HG02981 (cell line): ENCODE results near the gene C9orf72.

ENCODE experiments used
- ATAC-seq: cut with Tn5 transposase; IDR thresholded peaks from one replicate; pipeline ENCODE4 v1.9.1; 2021; ENCODE audit warnings: mild to moderate bottlenecking, moderate library complexity; ENCODE audit not compliant: unreplicated experiment

C9orf72 gene

GRCh38 chr9:27540502-27540901 lies 32.8 kb downstream of the C9orf72 start:
- ATAC-seq: no peak

DNA sequence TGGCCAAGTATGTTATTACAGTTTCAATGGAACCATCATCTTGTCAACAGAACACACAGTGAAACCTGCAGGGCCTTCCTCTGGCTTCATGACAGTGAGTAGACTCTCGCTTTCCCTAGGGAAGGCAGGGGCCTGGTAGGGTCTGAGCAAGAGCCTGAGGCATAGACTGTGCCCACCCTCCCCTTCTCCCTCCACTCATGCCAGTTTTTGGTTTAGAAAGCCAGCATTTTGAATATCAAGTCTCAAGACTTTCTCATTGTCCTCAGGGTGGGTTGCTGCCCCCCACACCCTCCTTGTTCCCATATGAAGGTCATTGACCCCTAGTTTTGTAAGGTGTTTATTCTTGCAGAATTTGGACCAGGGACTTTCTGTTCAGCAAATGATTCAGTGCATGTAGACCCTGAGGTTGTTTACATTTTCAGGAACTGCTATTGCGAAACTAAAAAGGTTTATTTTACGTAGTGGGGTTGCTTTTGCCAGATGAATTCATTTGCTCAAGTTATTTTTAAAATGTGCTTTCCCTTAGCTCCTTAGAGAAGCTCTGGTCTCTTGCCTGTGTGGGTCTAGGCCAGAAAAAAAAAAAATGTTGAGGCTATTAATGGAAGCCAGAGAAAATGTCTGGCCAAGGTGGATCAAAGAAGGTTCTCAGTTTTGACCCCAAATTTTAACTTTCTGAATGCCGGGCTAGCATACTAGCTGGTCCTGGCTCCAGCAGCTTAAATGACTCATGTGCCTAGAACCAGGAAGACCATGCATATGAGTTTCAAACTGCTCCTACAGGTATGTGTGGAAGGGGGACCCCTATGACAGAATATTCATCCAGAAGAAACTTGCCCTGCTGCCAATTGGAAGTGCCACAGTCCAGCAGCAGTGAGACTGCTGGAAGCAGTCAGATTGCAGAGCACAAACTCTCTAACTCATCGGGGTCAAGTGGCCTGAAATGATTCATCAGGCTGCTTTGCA lies 33.5 kb downstream of the C9orf72 start:
- ATAC-seq: no peak

GRCh38 chr9:27538647-27539046 lies 34.6 kb downstream of the C9orf72 start:
- peak; percentile 55 for ATAC-seq

DNA sequence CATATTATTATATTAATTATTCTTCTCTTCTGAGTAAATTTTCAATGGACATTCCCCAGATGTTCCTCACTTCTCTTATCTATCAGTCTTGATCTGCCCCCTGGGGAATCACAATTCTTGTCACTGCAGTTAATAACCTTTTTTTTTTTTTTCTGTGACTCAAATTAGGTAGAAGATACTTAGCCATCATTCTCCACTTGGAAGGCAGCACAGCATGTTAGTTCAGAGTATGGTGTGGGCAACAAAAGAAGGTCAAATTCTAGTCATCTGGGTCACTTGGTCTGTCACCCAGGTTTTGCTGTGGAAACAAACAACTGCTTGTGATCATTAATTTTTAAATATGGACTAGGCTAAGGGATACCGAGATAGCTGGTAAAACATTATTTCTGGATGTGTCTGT lies 35.5 kb downstream of the C9orf72 start:
- no peak for ATAC-seq

DNA sequence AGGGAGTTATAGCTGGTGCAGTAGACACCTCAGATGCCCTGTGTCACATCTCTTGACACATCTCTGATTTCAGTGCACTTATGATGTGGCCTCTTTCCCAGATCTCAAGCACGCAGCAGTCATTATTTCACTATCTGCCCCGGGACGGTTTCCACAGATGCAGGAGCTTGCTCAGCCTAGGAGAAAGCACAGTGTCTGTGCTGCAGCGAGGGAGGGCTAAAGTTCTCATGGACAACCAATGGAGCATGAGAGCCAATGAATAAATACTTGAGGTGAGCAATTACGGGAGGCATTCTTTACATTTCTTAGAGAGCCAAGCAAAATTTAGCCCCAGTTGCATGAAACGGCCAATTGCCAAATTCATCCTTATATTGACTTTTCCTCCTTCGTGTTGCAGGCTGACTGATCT lies 36.2 kb downstream of the C9orf72 start:
- ATAC-seq: no peak

GRCh38 chr9:27536168-27536567 lies 37.1 kb downstream of the C9orf72 start:
- no peak for ATAC-seq

DNA sequence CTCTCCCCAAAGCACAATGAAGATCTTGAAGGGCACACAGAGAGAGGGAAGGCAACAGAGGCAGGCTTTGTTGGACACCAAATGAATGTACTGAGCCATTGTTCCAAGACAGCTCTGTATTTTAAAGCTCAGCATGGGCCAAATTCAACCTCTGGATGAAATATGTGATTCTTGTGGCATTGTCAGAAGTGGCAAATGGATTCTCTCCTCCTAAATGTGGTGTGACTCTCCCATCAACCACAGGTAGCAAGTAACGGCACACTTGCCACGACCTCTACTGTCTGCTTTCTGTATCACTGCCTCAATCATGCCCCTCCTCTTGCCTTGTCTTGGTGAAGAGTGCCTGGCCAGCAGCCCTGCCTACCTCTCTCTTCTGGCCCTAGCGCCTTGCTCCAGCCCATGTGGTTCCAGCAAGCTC lies 37.6 kb downstream of the C9orf72 start:
- ATAC-seq: no peak

- ATAC-seq: no peak
Observed at GRCh38 chr9:27534658-27535209, 38.5 kb downstream of the C9orf72 start.

DNA sequence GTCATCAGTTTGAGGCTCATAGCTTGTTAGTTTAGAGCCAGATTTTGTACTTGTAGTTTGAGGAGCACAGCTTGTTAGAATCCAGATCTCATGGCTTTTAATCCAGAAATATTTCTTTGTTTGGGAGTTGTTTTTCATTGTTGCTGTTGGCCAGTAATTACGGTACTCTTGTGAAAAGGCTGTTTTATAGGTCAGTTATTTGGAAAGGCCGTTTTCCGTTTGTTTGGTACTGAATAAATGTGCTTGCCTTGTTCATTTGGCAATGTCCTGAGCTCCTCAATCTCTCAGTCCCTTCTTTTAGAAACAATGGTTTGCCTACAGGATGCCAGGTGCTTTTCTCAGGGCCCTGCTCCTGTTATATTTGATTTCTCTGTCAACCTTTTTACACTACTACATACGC lies 39.1 kb downstream of the C9orf72 start:
- ATAC-seq: no peak

- ATAC-seq: no peak
Observed at GRCh38 chr9:27533311-27533710, 40.0 kb downstream of the C9orf72 start.

GRCh38 chr9:27532046-27532445 lies 41.2 kb downstream of the C9orf72 start:
- no peak for ATAC-seq

GRCh38 chr9:27530915-27531755 lies 42.1 kb downstream of the C9orf72 start:
- no peak for ATAC-seq

GRCh38 chr9:27529316-27530278 lies 43.7 kb downstream of the C9orf72 start, which contains the start of gene MOB3B:
MOB3B (minus strand) TSS chr9:27529814; CDS start chr9:27455550, 74,264 bp downstream.
- peak; percentile 66 for ATAC-seq

DNA sequence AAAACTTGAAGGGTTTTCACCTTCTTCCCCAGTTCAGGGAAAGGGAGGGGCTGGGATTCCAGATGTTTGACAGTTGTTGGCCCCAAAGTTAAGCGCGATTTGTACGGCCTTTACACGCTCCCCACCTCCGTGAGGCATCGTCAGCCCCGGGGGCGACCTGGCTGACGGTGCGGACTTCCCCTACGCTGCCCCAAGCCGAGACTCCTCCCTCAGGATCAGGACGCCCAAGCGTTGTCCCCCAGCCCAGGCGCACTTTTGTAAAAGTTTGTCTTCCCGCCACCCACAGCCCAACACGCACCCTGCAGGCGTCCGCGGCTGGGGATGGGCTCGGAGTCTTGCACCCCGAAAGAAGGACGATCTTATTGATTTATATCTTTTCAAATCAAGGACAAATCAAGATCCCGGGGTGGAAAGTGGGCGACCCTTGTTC lies 44.4 kb downstream of the C9orf72 start:
- ATAC-seq: peak; percentile 43

DNA sequence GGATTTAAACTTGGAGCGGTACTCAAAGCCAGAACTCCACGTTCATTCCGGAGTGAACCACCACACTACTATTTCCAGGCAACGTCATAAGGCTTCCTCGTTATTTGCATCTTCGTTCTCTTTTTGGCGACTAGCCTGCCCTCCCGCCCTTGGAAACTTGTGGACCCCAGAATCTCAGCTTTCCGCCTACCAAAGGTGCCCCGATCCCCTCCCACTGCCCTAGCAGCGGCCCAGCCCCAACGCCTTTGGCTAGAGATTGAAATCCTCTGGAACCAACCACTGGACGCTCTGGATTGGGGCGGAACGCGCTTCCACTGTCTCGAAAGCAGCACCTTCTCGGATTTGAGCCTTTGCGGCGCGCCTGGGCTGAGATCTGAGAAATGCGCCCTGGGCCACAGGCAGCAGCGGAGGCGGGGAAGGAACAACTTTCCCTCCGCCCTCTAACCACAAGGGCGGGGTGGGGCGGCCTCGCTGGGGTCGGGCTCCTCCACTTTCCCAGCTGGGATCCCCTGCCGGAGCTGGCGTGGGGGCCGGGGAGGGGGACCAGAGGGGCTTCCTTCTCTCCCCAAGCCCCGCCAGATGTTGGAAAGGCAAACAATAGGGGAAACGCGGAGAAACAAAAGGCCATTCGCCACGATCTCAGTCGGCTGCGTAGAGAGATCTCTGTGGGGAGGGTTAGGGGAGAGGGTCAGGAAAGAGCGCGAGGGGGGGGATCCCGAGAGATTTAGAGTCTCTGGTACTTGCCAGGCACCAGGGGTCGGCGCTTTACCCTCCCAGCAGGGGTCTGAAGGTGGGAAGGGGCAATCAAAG lies 45.0 kb downstream of the C9orf72 start:
- peak; percentile 49 for ATAC-seq

DNA sequence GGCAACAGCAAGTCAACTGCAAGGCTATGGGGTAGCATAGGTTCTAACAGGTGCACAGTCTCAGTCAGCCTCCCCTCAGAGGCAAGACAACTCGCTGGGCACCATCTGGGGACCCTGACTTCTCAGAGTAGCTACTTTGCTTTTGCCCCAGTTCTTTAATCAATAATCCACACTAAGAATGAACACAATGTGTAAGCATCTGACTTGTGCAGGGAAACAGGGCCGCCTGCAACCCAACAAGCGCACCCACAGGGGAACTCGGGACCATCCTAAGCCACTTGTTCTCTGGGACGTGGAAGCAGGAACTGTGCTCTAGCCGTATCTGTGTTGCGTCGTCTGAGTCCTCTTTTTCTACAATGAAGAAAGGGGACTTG lies 45.6 kb downstream of the C9orf72 start:
- no peak for ATAC-seq

DNA sequence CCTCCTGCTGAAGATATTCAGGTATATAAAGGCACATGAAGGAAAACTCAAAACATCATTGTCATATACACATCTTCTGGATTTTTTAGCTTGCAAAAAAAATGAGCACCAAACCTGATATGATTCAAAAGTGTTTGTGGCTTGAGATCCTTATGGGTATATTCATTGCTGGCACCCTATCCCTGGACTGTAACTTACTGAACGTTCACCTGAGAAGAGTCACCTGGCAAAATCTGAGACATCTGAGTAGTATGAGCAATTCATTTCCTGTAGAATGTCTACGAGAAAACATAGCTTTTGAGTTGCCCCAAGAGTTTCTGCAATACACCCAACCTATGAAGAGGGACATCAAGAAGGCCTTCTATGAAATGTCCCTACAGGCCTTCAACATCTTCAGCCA lies 49.0 kb downstream of the C9orf72 start, which contains the start of gene IFNK:
Gene IFNK (plus strand): TSS at position 55 of the 400 bp plus-strand sequence. CDS start 47 bp downstream, at position 102.
- no peak for ATAC-seq

DNA sequence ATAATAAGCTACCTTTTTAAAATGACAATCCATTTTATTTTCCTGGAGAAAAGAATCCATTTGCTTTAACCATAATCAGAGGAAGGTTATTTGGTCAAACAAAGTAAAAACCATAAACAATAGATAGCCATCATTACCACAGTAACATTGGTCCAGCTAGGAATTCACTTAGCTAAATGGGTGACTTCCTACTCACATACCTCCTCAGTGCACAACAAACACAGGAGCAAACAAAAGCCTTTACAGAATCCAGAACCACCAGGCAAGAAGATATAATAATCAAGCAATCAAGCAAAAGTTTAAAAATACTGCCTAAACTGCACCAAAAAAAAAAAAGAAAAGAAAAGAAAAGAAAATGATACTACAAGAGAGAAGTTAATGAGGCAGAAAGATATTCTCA lies 50.1 kb downstream of the C9orf72 start:
- no peak for ATAC-seq

DNA sequence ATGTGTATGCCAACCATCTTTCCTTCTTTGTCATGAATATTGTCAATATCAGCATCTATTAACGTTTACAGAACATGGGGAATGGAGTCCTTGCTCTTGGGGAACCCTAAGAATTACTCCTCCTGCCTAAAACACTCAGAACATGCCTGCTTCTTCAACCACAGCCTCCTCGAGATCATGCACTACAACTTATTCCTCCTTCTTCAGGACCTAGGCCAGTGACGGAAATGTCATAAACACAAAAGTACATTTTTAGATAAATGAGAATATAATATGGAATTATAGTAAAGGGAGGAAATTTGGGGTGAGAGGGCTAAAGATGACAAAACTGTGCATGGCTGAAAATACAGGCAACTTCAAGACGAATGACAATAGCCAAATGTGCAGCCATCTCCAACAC lies 52.3 kb downstream of the C9orf72 start:
- no peak for ATAC-seq
